ENCODE data around the gene SLC15A3.

DNA sequence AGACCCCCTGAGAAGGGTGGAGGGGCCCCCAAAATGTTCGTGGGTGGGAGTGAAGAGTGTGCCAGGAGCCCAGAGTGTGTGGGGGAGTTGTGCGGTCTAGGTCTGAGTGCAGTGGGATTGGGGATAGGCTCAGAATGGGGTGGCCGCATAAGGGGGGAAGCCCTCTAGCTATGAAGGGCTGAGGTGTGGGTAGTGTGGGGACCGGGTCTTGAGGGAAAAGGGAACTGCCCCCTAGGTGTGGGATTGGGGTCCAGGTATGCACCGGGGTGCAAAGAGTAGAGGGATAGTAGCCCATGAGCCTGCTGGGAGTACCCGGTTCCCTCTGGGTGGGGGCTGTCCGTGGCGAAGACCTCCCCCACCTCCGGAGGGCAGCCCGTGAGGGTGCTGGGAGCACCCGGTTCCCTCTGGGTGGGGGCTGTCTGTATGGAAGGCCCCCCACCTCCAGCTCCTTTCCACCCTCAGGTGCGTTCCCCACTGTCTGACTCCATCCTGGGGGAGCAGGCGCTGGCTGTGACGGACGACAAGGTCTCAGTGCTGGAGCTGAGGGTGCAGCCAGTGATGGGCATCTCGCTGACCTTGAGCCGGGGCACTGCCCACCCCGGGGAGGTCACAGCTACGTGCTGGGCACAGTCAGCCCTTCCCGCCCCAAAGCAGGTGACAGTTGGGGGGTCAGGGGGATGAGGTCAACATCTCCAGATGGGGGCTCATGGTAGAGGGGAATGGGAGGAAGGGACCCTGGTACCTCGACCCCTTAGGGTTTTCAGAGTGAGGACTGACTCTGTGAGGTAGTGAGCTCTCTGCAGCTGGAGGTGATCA is 17.0 kb downstream of the SLC15A3 start:
- TF ChIP-seq, protein P1, sequence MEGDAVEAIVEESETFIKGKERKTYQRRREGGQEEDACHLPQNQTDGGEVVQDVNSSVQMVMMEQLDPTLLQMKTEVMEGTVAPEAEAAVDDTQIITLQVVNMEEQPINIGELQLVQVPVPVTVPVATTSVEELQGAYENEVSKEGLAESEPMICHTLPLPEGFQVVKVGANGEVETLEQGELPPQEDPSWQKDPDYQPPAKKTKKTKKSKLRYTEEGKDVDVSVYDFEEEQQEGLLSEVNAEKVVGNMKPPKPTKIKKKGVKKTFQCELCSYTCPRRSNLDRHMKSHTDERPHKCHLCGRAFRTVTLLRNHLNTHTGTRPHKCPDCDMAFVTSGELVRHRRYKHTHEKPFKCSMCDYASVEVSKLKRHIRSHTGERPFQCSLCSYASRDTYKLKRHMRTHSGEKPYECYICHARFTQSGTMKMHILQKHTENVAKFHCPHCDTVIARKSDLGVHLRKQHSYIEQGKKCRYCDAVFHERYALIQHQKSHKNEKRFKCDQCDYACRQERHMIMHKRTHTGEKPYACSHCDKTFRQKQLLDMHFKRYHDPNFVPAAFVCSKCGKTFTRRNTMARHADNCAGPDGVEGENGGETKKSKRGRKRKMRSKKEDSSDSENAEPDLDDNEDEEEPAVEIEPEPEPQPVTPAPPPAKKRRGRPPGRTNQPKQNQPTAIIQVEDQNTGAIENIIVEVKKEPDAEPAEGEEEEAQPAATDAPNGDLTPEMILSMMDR (conservative IDR thresholded peaks at IDR 0.05) = no peak
- no peak for TF ChIP-seq EZH2 (IDR thresholded peaks at IDR 0.05; ENCODE audit: low read depth)

All from PC-9 (cell line).